HEK293 (cell line): ENCODE data around the gene PMS1.

Experiments
- CTCF ChIA-PET: fragments of 350-600 bp; formaldehyde crosslinking; extraction: SDS; loops from one replicate; lab custom pipeline; 2021; ENCODE audit warnings: antibody characterized with exemption; lab: Yijun Ruan, JAX
- POLR2A ChIA-PET: fragments of 300-600 bp; formaldehyde crosslinking; extraction: SDS; loops from one replicate; lab custom pipeline; 2020; ENCODE audit warnings: antibody characterized with exemption, inconsistent platforms; lab: Yijun Ruan, JAX
- H3K27ac ChIP-seq: fragments of 200-500 bp; sonication (Bioruptor generic); 2 replicates; pipeline ENCODE4 v1.5.1; 2014; ENCODE audit warnings: low read depth, low read length, control low read depth, inconsistent platforms; ENCODE audit errors: extremely low read depth
- H3K36me3 ChIP-seq, 2 experiments: fragments of 200-500 bp in 1 of 2; sonication (Bioruptor generic) in 1 of 2; 1 replicate in 1 of 2; 2 replicates in 1 of 2; pipeline ENCODE4 v1.5.1; 2014 to 2017; ENCODE audit warnings: inconsistent platforms in 2 of 2, low read length in 2 of 2; ENCODE audit not compliant: control insufficient read depth in 2 of 2, insufficient read depth in 1 of 2
- H3K4me1 ChIP-seq: fragments of 200-500 bp; sonication (Bioruptor generic); 2 replicates; pipeline ENCODE4 v1.5.1; 2014; ENCODE audit warnings: mild to moderate bottlenecking, low read length, inconsistent platforms; ENCODE audit not compliant: control insufficient read depth, insufficient read depth
- H3K4me3 ChIP-seq: 2 replicates; pipeline ENCODE4 v1.5.1; 2011; ENCODE audit warnings: low read depth, mild to moderate bottlenecking, control low read depth, low read length, moderate library complexity
- H3K9me3 ChIP-seq: fragments of 200-500 bp; sonication (Bioruptor generic); 2 replicates; pipeline ENCODE4 v1.5.1; 2014; ENCODE audit warnings: low read depth, low read length, inconsistent platforms; ENCODE audit not compliant: control insufficient read depth, insufficient read depth
- GLI2 ChIP-seq: fragments of 450-650 bp; formaldehyde crosslinking; IDR thresholded peaks from 2 replicates; pipeline ENCODE4; 2017; ENCODE audit warnings: missing biosample characterization, missing genetic modification characterization, low read depth, borderline replicate concordance
- GLI4 ChIP-seq: fragments of 450-650 bp; formaldehyde crosslinking; IDR thresholded peaks from 2 replicates; pipeline ENCODE4 v1.5.1; 2016; ENCODE audit warnings: missing biosample characterization, missing genetic modification characterization
- KLF7 ChIP-seq: fragments of 450-650 bp; formaldehyde crosslinking; IDR thresholded peaks from 2 replicates; pipeline ENCODE4 v1.5.1; 2016; ENCODE audit warnings: missing biosample characterization, missing genetic modification characterization, borderline replicate concordance
- MEIS1 ChIP-seq: sonication (generic); formaldehyde crosslinking; IDR thresholded peaks from 2 replicates; pipeline ENCODE4 v1.8.1; 2022; ENCODE audit warnings: missing genetic modification reagents, mild to moderate bottlenecking, borderline replicate concordance
- PRDM10 ChIP-seq: fragments of 450-650 bp; formaldehyde crosslinking; IDR thresholded peaks from 2 replicates; pipeline ENCODE4 v1.5.1; 2016; ENCODE audit warnings: missing biosample characterization, missing genetic modification characterization
- SCRT2 ChIP-seq: fragments of 450-650 bp; formaldehyde crosslinking; IDR thresholded peaks from 2 replicates; pipeline ENCODE4 v1.5.1; 2016; ENCODE audit warnings: missing biosample characterization, missing genetic modification characterization
- YY1 ChIP-seq: fragments of 450-650 bp; formaldehyde crosslinking; IDR thresholded peaks from 2 replicates; pipeline ENCODE4 v1.5.1; 2018; ENCODE audit warnings: missing biosample characterization, missing genetic modification characterization
- ZBTB49 ChIP-seq: fragments of 450-650 bp; formaldehyde crosslinking; IDR thresholded peaks from 2 replicates; pipeline ENCODE4 v1.5.1; 2016; ENCODE audit warnings: missing biosample characterization, missing genetic modification characterization, low read depth
- ZFHX2 ChIP-seq: fragments of 450-650 bp; formaldehyde crosslinking; conservative IDR thresholded peaks from 2 replicates; pipeline ENCODE4 v1.5.1; 2016; ENCODE audit warnings: missing biosample characterization, missing genetic modification characterization
- ZIC2 ChIP-seq: fragments of 450-650 bp; formaldehyde crosslinking; IDR thresholded peaks from 2 replicates; pipeline ENCODE4 v1.5.1; 2016; ENCODE audit warnings: missing biosample characterization, missing genetic modification characterization
- ZNF121 ChIP-seq: fragments of 450-650 bp; formaldehyde crosslinking; IDR thresholded peaks from 2 replicates; pipeline ENCODE4 v1.5.1; 2016; ENCODE audit warnings: missing biosample characterization, missing genetic modification characterization
- ZNF202 ChIP-seq: fragments of 450-650 bp; formaldehyde crosslinking; IDR thresholded peaks from 2 replicates; pipeline ENCODE4 v1.5.1; 2016; ENCODE audit warnings: missing biosample characterization, missing genetic modification characterization, borderline replicate concordance
- ZNF214 ChIP-seq: fragments of 450-650 bp; formaldehyde crosslinking; IDR thresholded peaks from 2 replicates; pipeline ENCODE4 v1.5.1; 2017; ENCODE audit warnings: missing biosample characterization, mild to moderate bottlenecking, missing genetic modification characterization, borderline replicate concordance
- ZNF23 ChIP-seq: fragments of 450-650 bp; formaldehyde crosslinking; IDR thresholded peaks from 2 replicates; pipeline ENCODE4 v1.5.1; 2016; ENCODE audit warnings: missing biosample characterization, missing genetic modification characterization, borderline replicate concordance
- ZNF274 ChIP-seq, 2 experiments: fragments of 200-500 bp in 1 of 2; fragments of 450-650 bp in 1 of 2; sonication (Bioruptor generic) in 1 of 2; formaldehyde crosslinking in 1 of 2; IDR thresholded peaks; 2 replicates each; pipeline versions ENCODE4 v1.5.1 to v1.6.1; 2014 to 2016; ENCODE audit warnings: borderline replicate concordance in 1 of 2, inconsistent platforms in 1 of 2, low read length in 1 of 2, missing biosample characterization in 1 of 2, missing genetic modification characterization in 1 of 2
- ZNF335 ChIP-seq: fragments of 450-650 bp; formaldehyde crosslinking; conservative IDR thresholded peaks from 2 replicates; pipeline ENCODE4 v1.5.1; 2016; ENCODE audit warnings: missing biosample characterization, missing genetic modification characterization
- ZNF341 ChIP-seq: fragments of 450-650 bp; formaldehyde crosslinking; IDR thresholded peaks from 2 replicates; pipeline ENCODE4; 2016; ENCODE audit warnings: low read depth, missing biosample characterization, missing genetic modification characterization
- ZNF48 ChIP-seq: fragments of 450-650 bp; formaldehyde crosslinking; IDR thresholded peaks from 2 replicates; pipeline ENCODE4 v1.5.1; 2016; ENCODE audit warnings: missing biosample characterization, missing genetic modification characterization
- ZNF600 ChIP-seq: fragments of 450-650 bp; formaldehyde crosslinking; IDR thresholded peaks from 2 replicates; pipeline ENCODE4 v1.5.1; 2016; ENCODE audit warnings: missing biosample characterization, missing genetic modification characterization
- ZNF623 ChIP-seq: fragments of 450-650 bp; formaldehyde crosslinking; IDR thresholded peaks from 2 replicates; pipeline ENCODE4 v1.5.1; 2016; ENCODE audit warnings: missing biosample characterization, missing genetic modification characterization
- ZNF626 ChIP-seq: fragments of 450-650 bp; sonication (Bioruptor Pico); formaldehyde crosslinking; IDR thresholded peaks from 2 replicates; pipeline ENCODE4 v1.5.1; 2018; ENCODE audit warnings: missing biosample characterization, missing genetic modification characterization, inconsistent platforms
- ZNF660 ChIP-seq: fragments of 450-650 bp; IDR thresholded peaks from 2 replicates; pipeline ENCODE4 v1.5.1; 2018; ENCODE audit warnings: missing biosample characterization, mild to moderate bottlenecking, missing genetic modification characterization
- ZNF677 ChIP-seq: fragments of 450-650 bp; IDR thresholded peaks from 2 replicates; pipeline ENCODE4 v1.5.0; 2018; ENCODE audit warnings: missing biosample characterization, mild to moderate bottlenecking, missing genetic modification characterization, moderate library complexity
- ZSCAN16 ChIP-seq: fragments of 450-650 bp; formaldehyde crosslinking; IDR thresholded peaks from 2 replicates; pipeline ENCODE4 v1.5.1; 2016; ENCODE audit warnings: missing biosample characterization, missing genetic modification characterization
- TF ChIP-seq, protein P1 (sequence below): fragments of 450-650 bp; formaldehyde crosslinking; IDR thresholded peaks from 2 replicates; pipeline ENCODE4 v1.5.1; 2016; ENCODE audit warnings: missing biosample characterization, missing genetic modification characterization, borderline replicate concordance
- TF ChIP-seq, protein P2 (sequence below): fragments of 450-650 bp; formaldehyde crosslinking; conservative IDR thresholded peaks from 2 replicates; pipeline ENCODE4 v1.5.1; 2016; ENCODE audit warnings: low read depth, missing biosample characterization, missing genetic modification characterization

PMS1 gene

DNA sequence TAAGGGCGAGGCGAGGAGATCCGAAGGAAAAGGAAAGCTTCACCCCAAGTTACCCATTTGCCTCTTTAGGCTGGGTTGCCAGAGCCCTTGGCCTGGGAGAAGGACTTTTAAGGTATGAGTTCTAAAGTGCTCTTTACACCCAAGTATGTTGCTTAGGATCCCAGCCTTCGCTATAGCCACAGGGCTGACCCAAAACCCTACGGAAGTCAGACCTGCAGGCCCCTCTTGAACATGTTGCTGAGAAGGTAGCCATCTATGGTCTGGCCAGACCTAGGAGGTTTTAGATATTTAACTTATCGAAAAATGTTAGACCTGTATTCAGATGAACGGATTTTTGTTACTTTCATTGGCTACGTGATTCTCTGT is 95.4 kb downstream of the PMS1 start:
- TF ChIP-seq, protein P1, sequence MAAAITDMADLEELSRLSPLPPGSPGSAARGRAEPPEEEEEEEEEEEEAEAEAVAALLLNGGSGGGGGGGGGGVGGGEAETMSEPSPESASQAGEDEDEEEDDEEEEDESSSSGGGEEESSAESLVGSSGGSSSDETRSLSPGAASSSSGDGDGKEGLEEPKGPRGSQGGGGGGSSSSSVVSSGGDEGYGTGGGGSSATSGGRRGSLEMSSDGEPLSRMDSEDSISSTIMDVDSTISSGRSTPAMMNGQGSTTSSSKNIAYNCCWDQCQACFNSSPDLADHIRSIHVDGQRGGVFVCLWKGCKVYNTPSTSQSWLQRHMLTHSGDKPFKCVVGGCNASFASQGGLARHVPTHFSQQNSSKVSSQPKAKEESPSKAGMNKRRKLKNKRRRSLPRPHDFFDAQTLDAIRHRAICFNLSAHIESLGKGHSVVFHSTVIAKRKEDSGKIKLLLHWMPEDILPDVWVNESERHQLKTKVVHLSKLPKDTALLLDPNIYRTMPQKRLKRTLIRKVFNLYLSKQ (tag by site-specific recombination) = no peak
- TF ChIP-seq ZNF335 (tag by site-specific recombination) (no peak), ZNF48 (no peak), ZNF121 (no peak), ZNF600 (no peak), ZNF677 (tag by site-specific recombination) (no peak), ZNF23 (no peak), ZNF660 (tag by site-specific recombination) (no peak), MEIS1 (CRISPR knock-in tag) (no peak), ZNF214 (tag by site-specific recombination) (no peak), SCRT2 (no peak)
- TF ChIP-seq, all 188 proteins: peak for 0
- CTCF ChIA-PET = interaction anchor here (0.8 kb wide), 1 partner anchor 95 kb away, joined by 3 read pairs; the partner anchor contains the start of genes ORMDL1 and PMS1

DNA sequence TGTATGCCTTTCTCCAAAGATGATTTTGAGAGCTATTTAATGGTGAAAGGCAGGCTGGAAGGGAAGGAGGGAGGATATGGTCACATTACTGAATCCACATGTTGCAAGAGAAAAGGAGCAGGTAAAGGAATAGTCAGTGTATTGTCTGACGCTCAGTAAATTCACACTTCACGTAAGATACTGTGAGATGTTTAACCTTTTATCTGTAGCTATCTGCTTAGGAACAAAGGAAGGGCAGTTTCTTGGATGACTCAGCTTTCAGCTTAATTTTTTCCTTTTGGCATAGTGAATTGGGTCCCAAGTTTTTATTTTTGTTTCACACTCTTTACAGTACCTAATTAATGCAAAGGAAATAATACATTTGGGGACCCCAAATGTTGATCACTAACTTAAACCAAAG is 96.2 kb downstream of the PMS1 start:
- ChIA-PET POLR2A (no interaction called here), CTCF (interaction anchor here (0.8 kb wide), 1 partner anchor 96 kb away, joined by 3 read pairs; the partner anchor contains the start of genes ORMDL1 and PMS1)
- Histone ChIP-seq H3K4me3 (no peak overlapping the region), H3K27ac (no peak overlapping the region), H3K36me3 (peaks cover 0 to 8% of the 10 kb centered on the region in 2 experiments; a peak in 1 of 3 replicates), H3K9me3 (no peaks in the 10 kb centered on the region), H3K4me1 (peaks cover 19% of the 10 kb centered on the region)
- TF ChIP-seq ZNF274 (IDR thresholded peaks at IDR 0.05; ENCODE audit: low read length) = no peak
- TF ChIP-seq ZNF274 (tag by site-specific recombination; IDR thresholded peaks at IDR 0.05; ENCODE audit: borderline replicate concordance) = no peak
- no peak for TF ChIP-seq PRDM10 (tag by site-specific recombination)
- TF ChIP-seq ZSCAN16 (tag by site-specific recombination) = no peak
- TF ChIP-seq ZFHX2 = no peak
- no peak for TF ChIP-seq ZNF202 (tag by site-specific recombination)
- TF ChIP-seq KLF7 (tag by site-specific recombination) = no peak
- TF ChIP-seq GLI4 = no peak
- TF ChIP-seq ZNF626 = no peak
- no peak for TF ChIP-seq ZIC2 (tag by site-specific recombination)
- no peak for TF ChIP-seq ZBTB49 (tag by site-specific recombination)
- TF ChIP-seq GLI2 (tag by site-specific recombination) = no peak
- TF ChIP-seq, protein P2, sequence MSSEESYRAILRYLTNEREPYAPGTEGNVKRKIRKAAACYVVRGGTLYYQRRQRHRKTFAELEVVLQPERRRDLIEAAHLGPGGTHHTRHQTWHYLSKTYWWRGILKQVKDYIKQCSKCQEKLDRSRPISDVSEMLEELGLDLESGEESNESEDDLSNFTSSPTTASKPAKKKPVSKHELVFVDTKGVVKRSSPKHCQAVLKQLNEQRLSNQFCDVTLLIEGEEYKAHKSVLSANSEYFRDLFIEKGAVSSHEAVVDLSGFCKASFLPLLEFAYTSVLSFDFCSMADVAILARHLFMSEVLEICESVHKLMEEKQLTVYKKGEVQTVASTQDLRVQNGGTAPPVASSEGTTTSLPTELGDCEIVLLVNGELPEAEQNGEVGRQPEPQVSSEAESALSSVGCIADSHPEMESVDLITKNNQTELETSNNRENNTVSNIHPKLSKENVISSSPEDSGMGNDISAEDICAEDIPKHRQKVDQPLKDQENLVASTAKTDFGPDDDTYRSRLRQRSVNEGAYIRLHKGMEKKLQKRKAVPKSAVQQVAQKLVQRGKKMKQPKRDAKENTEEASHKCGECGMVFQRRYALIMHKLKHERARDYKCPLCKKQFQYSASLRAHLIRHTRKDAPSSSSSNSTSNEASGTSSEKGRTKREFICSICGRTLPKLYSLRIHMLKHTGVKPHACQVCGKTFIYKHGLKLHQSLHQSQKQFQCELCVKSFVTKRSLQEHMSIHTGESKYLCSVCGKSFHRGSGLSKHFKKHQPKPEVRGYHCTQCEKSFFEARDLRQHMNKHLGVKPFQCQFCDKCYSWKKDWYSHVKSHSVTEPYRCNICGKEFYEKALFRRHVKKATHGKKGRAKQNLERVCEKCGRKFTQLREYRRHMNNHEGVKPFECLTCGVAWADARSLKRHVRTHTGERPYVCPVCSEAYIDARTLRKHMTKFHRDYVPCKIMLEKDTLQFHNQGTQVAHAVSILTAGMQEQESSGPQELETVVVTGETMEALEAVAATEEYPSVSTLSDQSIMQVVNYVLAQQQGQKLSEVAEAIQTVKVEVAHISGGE (tag by site-specific recombination) = no peak
- TF ChIP-seq ZNF623 (tag by site-specific recombination) = no peak
- TF ChIP-seq ZNF341 (tag by site-specific recombination) = no peak
- no peak for TF ChIP-seq YY1 (tag by site-specific recombination)

More for the DNA sequence above, 95.4 kb downstream of the PMS1 start:
- Histone ChIP-seq H3K4me1 (peaks cover 11% of the 10 kb centered on the region), H3K27ac (no peak overlapping the region), H3K4me3 (no peak overlapping the region), H3K36me3 (peaks cover 1 to 14% of the 10 kb centered on the region in 2 experiments; a peak in 2 of 3 replicates), H3K9me3 (no peaks in the 10 kb centered on the region)
- POLR2A ChIA-PET = no interaction called here
